HS-5 (cell line): Measurements from ENCODE around the gene FGG.
"Not testable (repeated sequence)": the region's sequence is repeated elsewhere in the genome, so short reads cannot be mapped to it uniquely, and the experiment has no call there.

ENCODE experiments used
- DNase-seq: peaks from one replicate; pipeline ENCODE4 v3.0.0-alpha.2; 2012; ENCODE audit warnings: low read depth

The FGG gene

DNA sequence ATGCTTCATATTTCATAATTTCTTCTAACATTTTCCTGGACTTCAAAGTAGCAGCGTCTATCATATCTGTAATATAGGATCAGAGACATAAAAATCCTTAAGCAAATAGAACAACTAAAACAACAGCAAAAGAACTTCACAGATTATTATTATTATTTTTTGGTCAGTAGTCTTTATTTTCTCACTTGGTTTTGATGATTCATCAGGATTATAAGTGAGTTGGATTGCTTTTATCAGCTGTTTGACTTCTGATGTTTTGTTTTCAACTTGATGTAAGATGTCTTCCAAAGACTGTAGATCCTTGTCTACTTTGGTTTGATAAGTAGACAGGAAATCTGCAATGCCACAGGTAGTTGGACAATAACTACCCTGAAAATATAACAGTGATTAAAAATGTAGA lies 623 bp downstream of the FGG start:
- no peak for DNase-seq

DNA sequence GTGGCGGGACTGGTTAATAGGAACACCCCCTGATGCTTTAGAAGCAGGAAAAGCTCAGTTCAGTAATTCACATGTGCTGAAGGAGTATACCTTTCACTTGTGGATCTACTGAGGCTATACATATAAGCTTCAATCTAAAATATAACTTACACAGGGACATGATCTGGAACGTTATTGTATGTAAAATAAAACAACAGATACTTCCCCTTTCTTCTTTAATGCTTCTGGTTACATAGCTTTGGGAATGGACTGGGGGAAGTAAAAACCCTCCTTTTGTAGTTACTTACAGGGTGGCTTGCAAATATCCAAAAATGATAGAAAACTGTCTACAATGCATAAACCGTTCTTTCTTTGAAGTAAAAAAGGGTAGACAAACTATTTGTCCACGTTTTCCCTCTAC lies 1.9 kb downstream of the FGG start:
- no peak for DNase-seq

DNA sequence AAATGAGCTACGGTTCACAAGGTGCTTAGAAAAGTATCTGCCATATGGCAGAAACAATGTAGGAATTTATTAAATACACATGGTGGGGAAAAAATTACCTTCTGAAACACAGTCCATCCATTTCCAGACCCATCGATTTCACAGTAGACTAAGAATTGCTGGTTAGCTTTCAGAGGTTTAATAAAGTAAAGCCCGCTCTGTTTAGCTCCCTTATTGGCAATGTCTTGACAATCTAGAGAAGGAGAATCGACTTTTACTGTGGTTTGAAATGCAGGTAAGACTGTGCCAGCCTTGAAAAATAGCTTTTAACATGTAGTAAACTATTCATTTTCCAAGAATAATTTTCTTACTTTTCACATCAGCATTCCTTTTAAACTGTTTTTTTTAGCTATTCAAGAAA lies 2.9 kb downstream of the FGG start:
- DNase-seq = no peak

DNA sequence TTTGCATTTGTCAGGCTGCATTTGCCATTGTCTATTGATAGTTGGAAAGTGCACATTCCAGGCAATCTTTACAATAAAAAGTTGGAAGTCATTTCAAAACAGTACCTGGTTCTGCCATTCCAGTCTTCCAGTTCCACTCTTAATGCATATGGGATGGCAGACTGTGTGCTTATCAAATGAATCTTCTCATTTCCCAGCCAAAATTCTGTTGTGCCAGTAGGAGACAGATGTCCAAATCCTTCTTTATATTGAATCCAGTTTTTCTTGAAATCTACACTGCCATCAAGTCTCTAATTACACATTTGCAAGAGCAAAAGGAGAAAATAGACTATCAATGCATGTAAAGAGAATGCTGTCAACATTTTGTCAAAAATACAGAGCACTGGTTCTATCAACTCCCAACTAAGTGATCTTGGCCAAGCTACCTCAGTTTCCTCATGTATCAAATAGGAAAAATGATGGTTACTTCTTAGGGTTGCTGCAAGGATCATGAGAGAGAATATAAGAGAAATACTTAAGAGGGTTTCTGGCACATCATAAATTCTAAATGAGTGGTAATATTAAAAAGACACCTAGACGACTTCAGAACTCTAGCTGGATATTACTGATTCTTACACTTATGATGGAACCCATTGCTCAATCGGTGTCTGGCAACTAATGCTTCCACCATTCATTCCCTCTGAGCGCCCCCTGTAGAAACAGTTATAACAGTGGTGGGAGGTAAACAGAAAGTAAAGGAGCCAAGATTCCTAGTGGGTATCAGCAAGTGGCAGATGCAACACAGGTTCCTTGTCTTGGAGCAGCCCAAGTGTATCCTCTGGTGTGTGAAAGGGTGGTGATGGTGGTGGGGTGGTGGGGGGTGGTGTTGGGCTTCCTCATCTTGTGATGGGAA lies 3.8 kb downstream of the FGG start:
- DNase-seq = no peak

DNA sequence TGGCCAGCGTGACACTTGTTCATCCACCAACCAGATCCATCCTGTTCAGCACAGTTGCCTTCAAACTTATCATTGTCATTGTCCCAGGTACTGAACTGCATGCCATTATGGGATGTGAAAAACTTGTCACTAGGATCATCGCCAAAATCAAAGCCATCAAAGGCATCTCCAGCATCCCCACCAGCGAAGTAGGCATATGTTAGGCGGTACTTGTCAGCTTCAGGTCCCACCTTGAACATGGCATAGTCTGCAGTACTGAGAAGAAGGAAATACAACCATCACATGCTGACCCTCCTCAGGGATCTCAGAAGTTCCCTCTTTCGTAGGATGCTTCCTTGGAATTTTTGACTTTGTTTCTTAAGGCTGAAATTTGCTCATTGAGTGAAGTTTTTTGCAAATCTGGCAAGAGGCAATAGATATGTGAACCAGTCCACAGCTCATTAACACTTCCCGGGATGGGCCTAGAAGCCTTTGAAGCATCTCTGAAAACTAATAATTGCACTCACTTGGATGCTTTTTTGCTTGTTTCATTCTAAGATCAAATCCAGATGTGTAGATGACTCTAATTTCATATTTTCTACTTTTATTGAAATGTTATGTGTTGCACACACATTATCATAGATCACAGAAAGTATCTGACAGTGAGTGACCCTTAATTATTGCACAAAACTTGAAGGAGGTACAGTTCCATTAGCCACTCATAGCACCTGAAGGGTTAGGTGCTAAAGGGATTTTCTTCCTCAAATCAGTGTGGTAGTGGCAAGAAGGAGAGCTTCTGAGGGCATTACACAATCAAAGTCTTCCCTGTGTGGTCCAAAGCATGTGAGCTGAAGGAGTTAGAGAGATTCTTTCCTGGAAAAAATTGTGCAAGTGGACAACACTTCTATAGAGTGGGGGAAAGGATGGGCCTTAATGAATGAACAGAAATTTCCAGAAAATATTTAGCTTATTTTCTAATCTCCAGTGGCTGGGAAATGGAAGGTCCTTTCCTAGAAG lies 5.4 kb downstream of the FGG start:
- no peak for DNase-seq

DNA sequence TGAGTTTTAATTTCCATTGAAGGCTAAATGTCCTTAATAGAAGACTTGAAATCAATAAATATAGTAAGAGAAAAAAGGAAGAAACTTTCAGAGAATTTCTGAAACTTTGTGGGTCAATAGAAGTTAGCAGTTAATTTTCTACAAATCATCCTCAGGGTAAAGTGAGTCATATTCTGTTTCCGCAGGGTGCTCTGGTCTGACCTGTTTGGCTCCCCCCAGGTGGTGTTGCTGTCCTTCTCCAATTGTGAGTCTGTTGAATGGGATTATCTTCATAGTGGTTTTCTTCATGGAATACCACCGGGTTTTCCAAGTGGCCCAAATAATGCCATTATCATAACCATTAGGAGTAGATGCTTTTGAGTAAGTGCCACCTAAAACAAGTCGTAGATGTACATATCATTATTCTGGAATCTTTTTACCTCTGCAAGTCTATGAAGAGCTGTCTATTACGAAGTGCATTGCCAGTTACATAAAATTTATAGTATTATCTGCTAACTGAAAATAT lies 7.7 kb downstream of the FGG start:
- no peak for DNase-seq

DNA sequence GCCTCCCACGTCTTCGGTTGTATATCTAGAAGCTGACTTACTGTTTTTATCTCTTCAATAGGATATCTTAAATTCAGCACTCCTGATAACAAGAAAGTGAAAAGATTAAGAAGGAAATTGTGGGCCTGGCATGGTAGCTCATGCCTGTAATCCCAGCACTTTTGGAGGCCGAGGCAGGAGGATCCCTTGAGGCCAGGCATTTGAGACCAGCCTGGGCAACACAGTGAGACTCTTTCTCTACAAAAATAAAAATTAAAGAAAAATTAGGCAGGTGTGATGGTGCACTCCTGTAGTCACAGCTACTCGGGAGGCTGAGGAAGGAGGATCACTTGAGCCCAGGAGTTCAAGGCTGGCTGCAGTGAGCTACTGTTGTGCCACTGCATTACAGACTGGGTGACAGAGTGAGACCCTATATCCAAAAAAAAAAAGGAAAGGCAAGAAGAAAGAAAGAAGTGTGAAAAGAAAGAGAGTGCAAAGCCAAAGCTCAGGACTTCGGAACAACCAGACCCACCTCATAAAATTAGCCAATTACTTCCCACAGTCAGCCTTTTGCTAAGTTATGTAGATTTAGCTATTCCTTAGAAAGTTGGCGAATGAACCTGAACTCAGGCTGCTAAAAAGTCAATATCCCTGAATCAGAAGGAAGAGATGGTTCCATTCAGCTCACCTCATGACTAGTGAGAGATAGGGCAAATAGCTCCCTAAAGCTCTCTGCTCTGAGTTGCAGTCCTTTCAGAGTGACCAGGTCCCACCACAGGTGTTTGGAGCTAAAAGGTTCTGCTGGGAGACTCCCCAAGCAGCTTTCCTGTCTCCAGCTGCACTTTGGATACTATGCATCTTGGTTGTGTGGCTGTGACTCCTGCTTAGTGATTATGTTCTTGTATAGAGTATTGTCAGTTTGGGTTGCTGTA lies 9.2 kb downstream of the FGG start:
- no peak for DNase-seq

DNA sequence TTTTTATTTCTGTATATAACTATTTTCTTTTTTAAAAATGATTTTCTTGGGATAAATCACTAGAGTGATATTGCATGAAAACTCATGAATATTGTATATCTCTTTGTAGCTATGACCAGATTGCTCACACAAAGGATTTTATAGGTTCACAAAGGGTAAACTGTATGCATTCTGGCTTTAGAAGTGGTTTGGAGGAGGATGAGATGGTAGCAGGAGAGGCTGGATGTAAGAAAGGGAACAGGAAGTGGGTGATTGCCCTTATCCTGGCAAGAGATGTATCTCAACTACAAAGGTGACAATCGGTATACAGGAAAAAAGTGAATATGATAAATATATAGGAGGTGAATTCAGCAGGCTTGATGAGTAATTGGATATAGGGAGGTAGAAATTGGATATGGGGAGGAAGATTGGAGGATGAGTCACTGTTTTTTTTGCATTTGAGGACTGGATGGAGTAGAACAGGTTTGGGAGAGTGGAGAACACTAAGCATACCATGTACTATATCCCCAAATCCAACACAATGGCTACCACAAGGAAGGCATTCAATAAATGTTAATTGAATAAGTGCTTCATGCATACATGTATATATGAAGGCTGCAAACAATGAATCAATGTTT lies 9.9 kb downstream of the FGG start:
- no peak for DNase-seq

DNA sequence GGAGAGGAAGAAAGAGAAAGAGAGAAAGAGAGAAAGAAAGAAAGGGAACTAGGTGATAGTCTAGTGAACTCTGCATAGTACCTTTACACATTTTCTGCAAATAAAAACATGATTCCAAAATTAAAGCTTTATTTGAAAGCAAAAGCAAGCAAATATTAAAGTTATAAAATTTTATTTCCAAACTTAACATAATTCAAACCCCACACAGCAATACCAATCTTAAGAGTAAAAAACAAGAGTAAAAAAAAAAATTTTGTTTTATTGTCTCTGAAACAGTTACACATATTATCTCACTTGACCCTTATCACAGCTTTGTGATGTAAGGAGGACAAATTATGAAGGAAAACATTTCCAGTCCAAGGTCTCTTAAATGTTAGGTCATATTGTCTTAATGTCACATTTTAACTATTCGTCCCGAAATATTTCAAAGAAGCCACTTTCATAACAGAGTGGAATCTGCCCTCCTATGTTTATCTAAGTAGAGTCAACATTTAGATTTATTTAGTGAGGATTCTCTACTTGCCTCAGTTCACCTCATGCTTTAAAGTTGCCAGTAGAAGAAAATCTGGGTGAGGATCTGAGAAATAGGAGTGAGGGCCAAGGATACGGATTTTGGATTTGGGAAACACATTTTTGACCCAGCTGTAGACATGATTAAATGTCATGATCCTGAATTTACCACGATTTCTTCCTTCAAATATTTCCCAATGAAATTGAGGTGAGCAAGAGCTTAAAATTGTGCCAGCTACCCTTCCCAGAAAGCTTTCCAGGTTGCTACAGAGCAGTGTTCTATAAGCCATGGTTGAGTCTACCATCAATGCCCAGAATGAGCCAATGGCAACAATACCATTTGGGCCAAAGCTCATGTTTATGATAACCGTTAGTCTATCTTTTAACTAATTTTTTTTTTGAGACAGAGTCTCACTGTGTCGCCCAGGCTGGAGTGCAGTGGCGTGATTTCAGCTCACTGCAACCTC lies 14.4 kb downstream of the FGG start:
- DNase-seq = no peak

DNA sequence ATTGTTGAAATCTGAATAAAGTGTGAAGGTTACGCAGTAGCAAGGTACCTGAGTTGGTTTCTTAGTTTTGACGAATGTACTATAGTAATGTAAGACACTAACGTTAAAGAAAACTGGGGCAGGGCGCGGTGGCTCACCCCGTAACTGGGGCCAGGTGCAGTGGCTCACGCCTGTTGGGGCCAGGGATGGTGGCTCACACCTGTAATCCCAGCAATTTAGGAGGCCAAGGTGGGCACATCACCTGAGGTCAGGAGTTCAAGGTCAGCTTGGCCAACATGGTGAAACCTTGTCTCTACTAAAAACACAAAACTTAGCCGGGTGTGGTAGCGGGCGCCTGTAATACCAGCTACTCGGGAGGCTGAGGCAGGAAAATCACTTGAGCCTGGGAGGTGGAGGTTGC lies 15.2 kb downstream of the FGG start:
- not testable (repeated sequence) for DNase-seq

DNA sequence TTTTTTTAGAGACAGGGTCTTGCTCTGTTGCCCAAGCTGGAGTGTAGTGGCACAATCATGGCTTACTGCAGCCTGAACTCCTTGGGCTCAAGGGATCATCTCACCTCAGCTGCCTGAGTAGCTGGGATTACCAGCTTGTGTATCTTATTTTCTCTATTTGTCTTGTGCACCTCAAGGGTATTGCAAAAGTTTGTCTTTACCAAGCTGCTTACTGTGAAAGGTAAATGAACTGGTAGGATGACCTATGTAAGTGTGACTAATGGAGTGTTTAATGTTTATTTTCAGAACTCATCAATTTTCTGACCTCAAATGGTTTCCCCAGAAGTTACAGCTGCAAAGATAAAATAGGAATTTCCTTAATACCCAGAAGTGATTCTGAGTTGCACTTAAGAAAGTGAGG lies 16.6 kb downstream of the FGG start:
- no peak for DNase-seq

DNA sequence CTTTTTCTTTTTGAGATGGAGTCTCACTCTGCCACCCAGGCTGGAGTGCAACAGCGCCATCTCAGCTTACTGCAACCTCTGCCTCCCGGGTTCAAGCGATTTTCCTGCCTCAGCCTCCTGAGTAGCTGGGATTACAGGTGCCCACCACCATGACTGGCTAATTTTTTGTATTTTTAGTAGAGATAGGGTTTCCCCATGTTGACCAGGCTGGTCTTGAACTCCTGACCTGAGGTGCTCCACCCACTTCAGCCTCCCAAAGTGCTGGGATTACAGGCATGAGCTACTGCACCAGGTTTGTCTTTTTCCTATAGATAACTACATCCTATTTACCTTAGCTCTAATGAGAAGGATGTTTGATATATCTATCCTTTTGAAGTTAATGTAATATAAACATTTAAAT lies 18.1 kb downstream of the FGG start:
- not testable (repeated sequence) for DNase-seq

DNA sequence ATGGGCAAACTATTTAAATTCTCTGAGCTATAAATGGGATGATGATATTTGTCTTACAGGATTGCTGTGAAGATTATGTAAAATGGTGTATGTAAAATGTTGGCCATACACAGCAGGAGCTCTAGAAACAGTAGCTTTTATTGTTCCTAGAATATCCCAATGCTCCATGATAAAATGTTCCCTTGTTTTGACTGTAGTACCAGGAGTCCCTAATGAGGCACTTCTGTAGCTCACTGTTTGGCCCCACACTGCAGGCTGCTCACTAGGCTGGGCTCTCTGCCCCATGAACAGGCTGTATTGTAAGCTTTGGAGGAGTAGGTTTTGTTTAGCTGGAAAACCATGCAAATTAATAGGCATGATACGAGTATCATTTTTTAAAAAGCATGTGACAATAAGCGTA lies 18.6 kb downstream of the FGG start:
- no peak for DNase-seq

DNA sequence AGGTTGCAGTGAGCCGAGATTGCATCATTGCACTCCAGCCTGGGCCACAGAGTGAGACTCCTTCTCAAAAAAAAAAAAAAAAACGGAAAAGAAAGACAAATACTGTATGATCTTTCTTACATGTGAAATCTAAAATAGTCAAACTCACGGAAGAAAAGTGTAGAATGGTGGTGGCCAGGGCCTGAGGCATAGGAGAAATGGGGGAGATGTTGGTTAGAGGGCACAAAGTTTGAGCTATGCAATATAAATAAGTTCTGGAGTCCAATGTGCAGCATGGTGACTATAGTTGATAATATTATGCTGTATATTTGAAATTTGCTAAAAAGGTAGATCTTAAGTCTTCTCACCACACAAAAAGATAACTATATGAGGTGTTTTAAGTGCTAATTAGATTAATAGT lies 20.6 kb downstream of the FGG start:
- DNase-seq = no peak

DNA sequence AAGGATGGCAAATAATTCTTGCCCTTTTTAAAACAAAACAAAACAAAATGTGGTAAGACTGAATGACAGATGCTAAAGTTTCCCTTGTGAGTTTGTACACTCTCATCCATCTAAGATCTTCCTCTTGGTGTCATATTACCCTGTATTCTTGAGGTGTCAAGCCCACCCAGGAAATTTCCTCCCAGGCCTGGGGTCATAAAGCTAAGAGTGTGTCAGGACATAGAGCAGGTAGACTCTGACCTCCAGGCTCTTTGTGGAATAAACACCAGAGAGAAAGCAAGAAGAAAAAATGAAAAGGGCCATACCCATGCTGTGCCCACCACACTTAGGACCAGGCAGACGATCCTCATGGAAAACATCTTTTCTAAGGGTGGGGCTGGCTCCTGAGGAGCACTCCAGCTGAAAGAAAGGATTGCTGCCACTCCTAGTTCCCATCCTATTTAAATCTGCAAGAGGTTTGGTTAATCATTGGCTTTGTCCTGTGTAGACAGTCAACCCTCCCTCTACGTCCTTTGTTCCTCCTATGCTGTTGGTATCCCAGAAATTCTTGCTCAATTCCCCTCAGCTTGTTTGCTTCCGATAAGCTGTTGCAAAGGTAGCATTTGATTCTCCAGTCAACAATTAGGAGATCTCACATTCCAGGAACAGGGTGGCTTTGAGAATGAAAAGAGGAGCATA lies 22.0 kb downstream of the FGG start, which contains the start of gene FGA:
Gene FGA (minus strand): TSS at position 414 of the 678 bp plus-strand sequence. CDS start 55 bp downstream, at position 359.
- no peak for DNase-seq

DNA sequence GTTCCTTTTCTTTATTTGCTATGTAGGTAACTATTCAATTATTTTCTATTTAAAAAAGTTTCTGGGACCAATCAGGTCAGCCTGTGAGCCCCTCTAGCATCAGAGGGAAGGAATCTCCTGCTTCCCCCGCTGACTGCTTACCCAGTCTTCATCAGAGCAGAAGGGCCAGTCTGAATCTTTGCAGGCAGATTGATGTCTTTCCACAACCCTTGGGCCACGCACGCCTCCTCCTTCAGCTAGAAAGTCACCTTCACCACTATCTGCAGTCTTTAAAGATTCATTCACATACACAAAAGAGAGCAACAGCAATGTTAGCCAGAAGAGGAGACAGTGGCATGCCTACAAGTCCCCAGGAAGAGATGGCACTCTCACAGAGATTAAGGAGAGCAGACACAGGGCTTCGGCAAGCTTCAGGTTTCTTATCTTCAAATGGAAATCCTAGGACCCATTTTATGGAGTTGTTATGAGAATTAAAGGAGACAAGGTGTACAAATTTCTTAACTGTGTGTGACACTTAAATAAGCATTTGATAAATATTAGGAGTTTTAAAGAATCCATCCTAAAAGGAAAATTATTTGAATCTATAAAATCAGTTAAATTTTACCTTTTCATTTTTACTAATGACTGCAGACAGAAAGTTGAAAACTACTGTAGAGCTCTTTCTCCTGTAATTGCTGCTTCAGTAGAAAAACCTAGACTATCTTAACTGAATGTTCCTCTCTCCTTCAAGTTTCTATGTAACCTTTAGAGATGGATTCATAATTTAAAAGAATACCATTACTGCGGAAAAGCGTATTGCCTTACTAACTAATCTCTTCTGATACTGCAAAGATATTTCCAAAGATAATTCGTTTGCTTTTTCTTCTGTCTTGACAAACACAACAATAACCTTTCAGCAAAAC lies 22.9 kb downstream of the FGG start:
- DNase-seq = no peak

DNA sequence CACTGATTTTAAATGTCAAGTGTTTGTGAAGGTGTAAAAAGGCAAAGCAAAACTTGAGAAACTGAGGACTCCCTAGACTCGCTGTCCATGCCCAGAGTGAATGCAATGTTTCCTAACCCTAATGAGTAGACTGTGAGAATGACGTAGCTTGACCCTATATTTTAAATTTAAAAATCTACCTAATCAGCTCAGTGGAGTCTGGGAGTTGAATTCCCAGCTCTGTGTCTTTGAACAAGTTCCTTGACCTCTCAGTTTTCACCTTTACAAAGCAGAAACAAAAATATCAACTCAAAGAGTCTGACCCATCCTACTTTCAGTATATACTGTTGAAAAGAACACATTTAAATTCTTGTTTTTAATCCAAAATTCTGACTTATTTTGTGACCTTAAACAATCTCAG lies 24.3 kb downstream of the FGG start:
- DNase-seq = no peak
